Progenitor cell of endocrine pancreas (in vitro differentiated cells): Measurements from ENCODE around the gene RSBN1L. TPM values are rescaled to one million over a fixed set of nuclear protein-coding genes. Genes with fewer than 3 reads are reported as not detected.

Source experiments
- DNase-seq: peaks from one replicate; pipeline ENCODE4 v3.0.0; 2021; ENCODE audit warnings: low spot score; ENCODE audit not compliant: unreplicated experiment
- H3K27ac Mint-ChIP-seq: 2 replicates; pipeline ENCODE4 v1.8.0; 2021; ENCODE audit warnings: mild to moderate bottlenecking, moderate library complexity, mixed read lengths
- H3K27me3 Mint-ChIP-seq: 2 replicates; pipeline ENCODE4 v1.8.0; 2021; ENCODE audit warnings: mixed read lengths
- H3K36me3 Mint-ChIP-seq: 2 replicates; pipeline ENCODE4 v1.8.0; 2022; ENCODE audit warnings: mixed read lengths; ENCODE audit not compliant: insufficient read depth
- H3K4me1 Mint-ChIP-seq: 2 replicates; pipeline ENCODE4 v1.8.0; 2021; ENCODE audit warnings: low read depth, mixed read lengths
- H3K4me3 Mint-ChIP-seq: 2 replicates; pipeline ENCODE4 v1.8.0; 2021; ENCODE audit warnings: low read depth, mild to moderate bottlenecking, moderate library complexity, mixed read lengths
- H3K9me3 Mint-ChIP-seq: 2 replicates; pipeline ENCODE4 v1.8.0; 2021; ENCODE audit warnings: low read depth, mixed read lengths
- CTCF ChIP-seq: fragments of 200-600 bp; sonication (generic); IDR thresholded peaks from one replicate; pipeline ENCODE4 v1.5.0; 2021; ENCODE audit warnings: antibody characterized with exemption, mild to moderate bottlenecking; ENCODE audit not compliant: unreplicated experiment
- total RNA-seq: library from RNA; stranded (reverse); gene quantifications from 2 replicates; pipeline ENCODE4 v1.2.1, GENCODE V29; 2021

The RSBN1L gene
- total RNA-seq, 1 donor from 2014 or later: 24.5 TPM

DNA sequence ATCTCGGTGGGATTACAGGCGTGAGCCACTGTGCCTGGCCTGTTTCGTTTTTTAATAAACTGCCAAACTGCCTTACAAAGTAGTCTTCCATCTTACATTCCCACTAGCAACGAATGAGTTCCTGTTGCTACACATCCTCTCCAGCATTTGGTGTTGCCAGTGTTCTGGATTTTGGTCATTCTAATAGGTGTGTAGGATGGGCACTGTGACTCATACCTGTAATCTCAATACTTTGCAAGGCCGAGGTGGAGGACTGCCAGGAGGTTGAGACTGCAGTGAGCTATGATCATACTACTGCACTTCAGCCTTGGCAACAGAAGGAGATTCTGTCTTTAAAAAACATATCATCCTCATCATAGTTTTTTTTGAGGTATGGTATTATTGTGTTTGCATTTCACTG lies 21.4 kb upstream of the RSBN1L start:
- H3K4me1 Mint-ChIP-seq: peaks cover 3% of the 10 kb centered on the region
- no peaks in the 10 kb centered on the region for H3K9me3 Mint-ChIP-seq

DNA sequence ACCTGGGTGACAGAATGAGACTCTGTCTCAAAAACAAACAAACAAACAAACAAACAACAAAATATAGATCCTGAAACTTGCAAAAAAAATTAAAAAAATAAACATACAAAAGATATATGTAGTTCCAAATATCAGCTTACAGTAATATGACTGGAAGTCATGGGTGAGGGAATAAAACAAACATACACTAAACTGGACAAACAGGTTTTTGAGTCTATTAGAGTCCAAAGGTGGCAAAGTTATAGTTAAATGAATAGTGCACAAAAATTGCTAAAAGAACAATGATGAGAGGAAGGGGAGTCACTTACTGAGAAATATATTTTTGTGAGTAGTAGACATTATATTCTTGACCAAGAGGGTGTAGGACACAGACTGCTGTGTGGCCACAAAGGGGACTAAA lies 16.7 kb upstream of the RSBN1L start:
- no peak overlapping the region for H3K4me3 Mint-ChIP-seq
- H3K27me3 Mint-ChIP-seq: no peaks in the 10 kb centered on the region
- peaks cover 7% of the 10 kb centered on the region for H3K4me1 Mint-ChIP-seq
- no peak for TF ChIP-seq CTCF
- no peaks in the 10 kb centered on the region for H3K9me3 Mint-ChIP-seq
- peak overlapping the region; percentile 5 for H3K27ac Mint-ChIP-seq
- DNase-seq: no peak
- peaks cover 23% of the 10 kb centered on the region for H3K36me3 Mint-ChIP-seq

More for the DNA sequence above, 21.4 kb upstream of the RSBN1L start:
- no peak overlapping the region for H3K4me3 Mint-ChIP-seq
- H3K27me3 Mint-ChIP-seq: no peaks in the 10 kb centered on the region
- no peak for TF ChIP-seq CTCF
- no peak for DNase-seq
- H3K36me3 Mint-ChIP-seq: peaks cover 4% of the 10 kb centered on the region
- peak overlapping the region; percentile 30 for H3K27ac Mint-ChIP-seq

DNA sequence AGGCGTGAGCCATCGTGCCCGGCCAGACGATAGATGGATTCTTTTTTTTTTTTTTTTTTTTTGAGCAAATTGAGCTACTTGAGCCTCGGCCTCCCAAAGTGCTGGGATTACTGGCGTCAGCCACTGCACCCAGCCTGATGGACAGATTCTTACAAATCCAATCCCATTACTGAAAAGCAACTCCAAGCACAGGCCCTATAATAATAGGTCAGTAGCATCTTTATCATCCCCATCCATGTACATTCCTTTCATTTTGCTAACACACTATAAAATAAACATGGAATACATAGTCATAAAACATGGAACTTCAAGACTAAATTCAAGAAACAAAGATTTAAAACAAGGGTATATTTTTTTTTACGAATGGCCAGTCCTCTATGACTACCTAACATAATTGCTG lies 16.0 kb upstream of the RSBN1L start:
- no peak for TF ChIP-seq CTCF
- Mint-ChIP-seq H3K36me3 (peaks cover 23% of the 10 kb centered on the region), H3K27ac (peak overlapping the region; percentile 7), H3K4me1 (peaks cover 10% of the 10 kb centered on the region), H3K27me3 (no peaks in the 10 kb centered on the region), H3K4me3 (no peak overlapping the region), H3K9me3 (no peaks in the 10 kb centered on the region)
- DNase-seq: no peak

DNA sequence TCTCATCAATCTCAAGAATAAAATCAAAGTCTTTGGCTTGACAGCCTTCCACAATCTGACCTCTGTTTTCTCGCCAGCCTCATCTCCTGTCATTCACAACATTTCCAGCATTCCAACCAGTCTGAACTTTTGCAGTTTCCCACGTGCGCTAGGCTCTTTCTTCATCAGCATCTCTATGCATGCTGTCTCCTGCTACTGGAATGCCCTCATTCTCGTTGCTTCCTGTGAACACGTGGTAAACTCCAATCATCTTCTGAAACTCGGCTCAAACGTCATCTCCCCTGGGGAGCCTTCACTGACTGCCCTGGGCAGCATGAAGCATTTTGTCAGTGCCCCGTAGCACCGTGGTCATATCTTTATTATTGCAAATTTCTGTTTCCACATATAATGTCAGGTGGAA lies 12.2 kb upstream of the RSBN1L start:
- DNase-seq: no peak
- Mint-ChIP-seq H3K36me3 (peaks cover 30% of the 10 kb centered on the region), H3K4me1 (peaks cover 27% of the 10 kb centered on the region), H3K27me3 (no peaks in the 10 kb centered on the region), H3K27ac (peak overlapping the region; percentile 51), H3K4me3 (no peak overlapping the region), H3K9me3 (no peaks in the 10 kb centered on the region)
- no peak for TF ChIP-seq CTCF

DNA sequence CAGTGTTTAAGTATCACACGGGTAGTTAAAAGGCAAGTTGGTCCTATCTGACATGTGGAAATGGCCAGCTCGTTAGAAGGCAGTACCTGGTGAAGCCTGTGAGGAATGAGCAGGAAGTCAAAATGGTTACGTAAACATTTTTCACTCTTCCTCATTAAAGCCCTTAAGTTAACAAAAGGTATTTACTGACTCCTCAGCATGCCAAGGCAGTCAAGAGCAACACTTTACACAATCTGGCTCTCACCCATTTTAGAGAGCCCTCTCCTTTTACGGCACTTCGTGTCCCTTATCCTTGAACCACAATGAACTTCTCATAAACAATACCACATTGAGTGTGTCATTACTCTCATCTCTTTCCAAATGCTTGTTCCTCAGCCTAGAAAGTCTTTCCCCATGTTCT lies 11.0 kb upstream of the RSBN1L start:
- Mint-ChIP-seq H3K9me3 (no peaks in the 10 kb centered on the region), H3K27me3 (no peaks in the 10 kb centered on the region), H3K27ac (peak overlapping the region; percentile 33), H3K4me1 (peaks cover 26% of the 10 kb centered on the region), H3K4me3 (peak overlapping the region; percentile 2), H3K36me3 (peaks cover 29% of the 10 kb centered on the region)
- DNase-seq: no peak
- no peak for TF ChIP-seq CTCF
